Esophagus squamous epithelium (tissue), 5 donors: Measurements from ENCODE around the gene PMIS2. TPM values are rescaled to one million over a fixed set of nuclear protein-coding genes. Genes with fewer than 3 reads are reported as not detected.

Source experiments
- DNase-seq: peaks from one replicate; lab custom pipeline; 2025; lab: John Stamatoyannopoulos, UW
- H3K27ac ChIP-seq, 4 donors: fragments of 200-600 bp; sonication (generic); one replicate each; pipeline ENCODE4 v1.5.1; 2016 to 2019; ENCODE audit warnings: mild to moderate bottlenecking in 1 of 4
- H3K27me3 ChIP-seq, 4 donors: fragments of 200-600 bp; sonication (generic); 1 replicate in 3 of 4; 2 replicates in 1 of 4; pipeline versions ENCODE4 v1.5.1 to v1.6.0; 2017 to 2021; ENCODE audit warnings: antibody characterized with exemption in 1 of 4
- H3K36me3 ChIP-seq, 3 donors: fragments of 200-600 bp; sonication (generic); one replicate each; pipeline ENCODE4 v1.5.1; 2016 to 2019
- H3K4me1 ChIP-seq, 3 donors: fragments of 200-600 bp; sonication (generic); one replicate each; pipeline ENCODE4 v1.5.1; 2017 to 2019
- H3K4me3 ChIP-seq, 4 donors: fragments of 200-600 bp; sonication (generic); 1 replicate in 3 of 4; 2 replicates in 1 of 4; pipeline ENCODE4 v1.5.1; 2016 to 2019; ENCODE audit warnings: mild to moderate bottlenecking in 2 of 4, moderate library complexity in 1 of 4
- H3K9me3 ChIP-seq, 3 donors: fragments of 200-600 bp; sonication (generic); one replicate each; pipeline ENCODE4 v1.5.1; 2016 to 2019
- POLR2A ChIP-seq, 4 donors: fragments of 450-650 bp; IDR thresholded peaks; one replicate each; pipeline ENCODE4 v1.6.1; 2017; ENCODE audit warnings: antibody characterized with exemption in 4 of 4, mild to moderate bottlenecking in 4 of 4, moderate library complexity in 3 of 4
- WGBS, 2 donors: methylation state at CpG; one replicate each; pipeline ENCODE4 v1.1.5; 2018; 5-methylcytosine and 5-hydroxymethylcytosine counted together
- intact Hi-C: fragments of 100-400 bp; cut with DNase I; formaldehyde crosslinking; loops from one replicate; pipeline ENCODE4 v1.15.0; 2022
- total RNA-seq, 4 donors: library from RNA; depleted of rRNA; stranded (reverse); fragments of >200 nt; gene quantifications; one replicate each; pipeline ENCODE4 v1.1.0, GENCODE V29; 2016
- TF ChIP-seq, protein P1 (sequence below), 6 experiments: fragments of 450-650 bp in 4 of 6; fragments of 200-600 bp in 2 of 6; sonication (generic) in 2 of 6; IDR thresholded peaks; one replicate each; pipeline ENCODE4 v1.5.1; 2016 to 2019; ENCODE audit warnings: antibody characterized with exemption in 6 of 6, mild to moderate bottlenecking in 4 of 6, moderate library complexity in 4 of 6
- donor health status: DM: yes; HTN: yes; CAD: no.

The PMIS2 gene
- total RNA-seq, 4 donors from 2014 or later: not detected

DNA sequence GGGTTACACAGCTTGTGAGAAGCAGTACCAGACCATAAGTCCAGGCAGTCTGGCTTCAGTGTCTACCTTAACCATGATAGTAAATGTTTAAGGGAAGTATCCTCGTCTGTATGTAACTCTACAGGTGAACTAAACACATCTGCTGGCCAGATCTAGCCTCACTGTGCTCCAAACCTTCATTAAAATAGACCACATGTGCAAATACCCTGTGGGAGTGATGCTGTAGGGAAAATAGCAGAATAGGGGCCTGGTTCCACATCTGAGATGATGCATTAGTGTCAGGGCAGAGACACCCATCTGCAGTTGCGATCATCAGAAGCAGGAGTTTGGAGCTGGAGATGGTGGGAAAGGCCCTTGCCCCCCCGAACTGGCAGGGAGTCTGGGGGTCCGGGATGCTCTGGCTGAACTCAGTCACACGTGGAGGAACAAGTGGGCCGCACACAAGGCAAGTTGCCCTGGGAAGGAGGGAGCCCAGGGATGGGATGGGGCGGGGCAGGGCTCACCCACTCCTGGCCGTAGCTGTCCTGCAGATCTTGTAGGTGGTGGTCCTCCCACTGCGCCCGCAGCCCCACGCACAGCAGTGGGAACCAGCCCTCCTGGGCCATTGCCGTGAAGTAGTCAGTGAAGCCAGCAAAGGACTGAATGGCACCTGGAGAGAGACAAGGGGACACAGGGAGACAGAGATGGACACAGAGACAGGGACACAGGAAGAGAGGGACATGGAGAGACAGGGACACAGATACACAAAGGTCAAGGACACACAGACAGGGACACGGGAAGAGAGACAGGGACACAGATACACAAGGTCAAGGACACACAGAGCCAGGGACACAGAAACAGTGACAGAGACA lies 33.2 kb upstream of the PMIS2 start:
- no peak for DNase-seq
- H3K27ac ChIP-seq: no peak overlapping the region
- 53 to 58% methylated on average over 4 to 12 of the region's 13 CpGs for WGBS, 2 donors
- no peak overlapping the region for H3K4me3 ChIP-seq
- intact Hi-C loops: no loop called here
- H3K27me3 ChIP-seq: peaks cover 0 to 9% (median 0%) of the 10 kb centered on the region in 4 donors
- H3K36me3 ChIP-seq: peaks cover 0 to 27% (median 7%) of the 10 kb centered on the region in 3 donors
- no peaks in the 10 kb centered on the region for H3K9me3 ChIP-seq
- no peak for TF ChIP-seq POLR2A (IDR thresholded peaks at IDR 0.05)
- TF ChIP-seq, protein P1, sequence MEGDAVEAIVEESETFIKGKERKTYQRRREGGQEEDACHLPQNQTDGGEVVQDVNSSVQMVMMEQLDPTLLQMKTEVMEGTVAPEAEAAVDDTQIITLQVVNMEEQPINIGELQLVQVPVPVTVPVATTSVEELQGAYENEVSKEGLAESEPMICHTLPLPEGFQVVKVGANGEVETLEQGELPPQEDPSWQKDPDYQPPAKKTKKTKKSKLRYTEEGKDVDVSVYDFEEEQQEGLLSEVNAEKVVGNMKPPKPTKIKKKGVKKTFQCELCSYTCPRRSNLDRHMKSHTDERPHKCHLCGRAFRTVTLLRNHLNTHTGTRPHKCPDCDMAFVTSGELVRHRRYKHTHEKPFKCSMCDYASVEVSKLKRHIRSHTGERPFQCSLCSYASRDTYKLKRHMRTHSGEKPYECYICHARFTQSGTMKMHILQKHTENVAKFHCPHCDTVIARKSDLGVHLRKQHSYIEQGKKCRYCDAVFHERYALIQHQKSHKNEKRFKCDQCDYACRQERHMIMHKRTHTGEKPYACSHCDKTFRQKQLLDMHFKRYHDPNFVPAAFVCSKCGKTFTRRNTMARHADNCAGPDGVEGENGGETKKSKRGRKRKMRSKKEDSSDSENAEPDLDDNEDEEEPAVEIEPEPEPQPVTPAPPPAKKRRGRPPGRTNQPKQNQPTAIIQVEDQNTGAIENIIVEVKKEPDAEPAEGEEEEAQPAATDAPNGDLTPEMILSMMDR (IDR thresholded peaks at IDR 0.05): no peak
- peaks cover 0 to 19% (median 4%) of the 10 kb centered on the region in 3 donors for H3K4me1 ChIP-seq

DNA sequence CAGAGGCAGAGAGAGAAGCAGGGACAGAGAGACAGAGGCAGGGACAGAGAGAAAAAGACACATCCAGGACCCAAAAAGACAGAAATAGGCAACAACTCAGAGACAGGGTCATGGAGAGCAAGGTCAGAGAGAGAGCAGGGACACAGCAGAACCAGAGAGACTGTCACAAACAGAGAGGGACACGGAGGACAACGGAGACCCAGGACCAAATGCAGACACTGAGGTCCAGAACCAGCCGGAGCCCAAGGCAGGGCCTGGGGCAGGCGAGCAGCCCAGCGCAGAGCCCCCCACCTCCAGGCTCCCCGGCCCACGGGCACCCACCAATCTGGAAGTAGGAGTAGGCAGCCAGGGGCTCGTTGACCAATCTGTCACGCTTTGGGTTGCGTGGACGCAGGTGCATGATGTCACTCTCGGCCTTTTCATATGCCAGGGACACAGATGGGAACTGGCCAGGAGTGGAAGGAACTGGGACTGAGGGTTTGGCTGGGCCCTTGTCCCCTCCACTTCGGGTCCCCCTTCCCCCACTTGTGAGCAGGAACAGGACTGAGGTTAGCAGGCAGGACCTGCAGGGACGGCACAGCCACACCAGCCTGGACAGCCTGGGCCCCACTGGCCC lies 32.5 kb upstream of the PMIS2 start:
- H3K4me1 ChIP-seq: peaks cover 6 to 21% (median 11%) of the 10 kb centered on the region in 3 donors
- no peak overlapping the region for H3K27ac ChIP-seq
- TF ChIP-seq, protein P1 (IDR thresholded peaks at IDR 0.05): no peak
- no peak for TF ChIP-seq POLR2A (IDR thresholded peaks at IDR 0.05)
- no peak overlapping the region for H3K4me3 ChIP-seq
- peaks cover 0 to 16% (median 3%) of the 10 kb centered on the region in 4 donors for H3K27me3 ChIP-seq
- no peaks in the 10 kb centered on the region for H3K9me3 ChIP-seq
- H3K36me3 ChIP-seq: peaks cover 0 to 20% (median 7%) of the 10 kb centered on the region in 3 donors
- intact Hi-C loops: no loop called here
- no peak for DNase-seq
- 65% methylated on average over 8 to 11 of the region's 14 CpGs for WGBS, 2 donors

DNA sequence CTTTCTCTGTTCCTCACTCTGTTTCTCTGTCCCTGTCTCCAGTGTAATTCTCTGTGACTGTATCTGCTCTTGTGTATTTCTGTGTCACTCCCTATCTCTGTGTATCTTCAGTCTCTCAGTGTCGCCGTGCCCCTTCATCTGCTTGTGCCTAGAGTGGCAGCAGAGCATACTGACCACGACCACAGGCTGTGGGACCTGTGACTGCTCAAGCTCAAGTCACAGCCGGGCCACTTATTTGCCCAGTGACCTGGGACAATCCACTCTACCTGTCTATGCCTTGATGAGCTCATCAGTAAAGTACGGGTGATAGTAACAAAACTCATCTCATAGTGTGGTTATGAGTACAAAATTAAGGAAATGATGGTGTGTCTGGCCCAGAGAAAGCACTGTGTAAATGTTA lies 31.9 kb upstream of the PMIS2 start:
- DNase-seq: no peak
- H3K4me1 ChIP-seq: peaks cover 6 to 18% (median 13%) of the 10 kb centered on the region in 3 donors
- peaks cover 0 to 18% (median 7%) of the 10 kb centered on the region in 3 donors for H3K36me3 ChIP-seq
- H3K27ac ChIP-seq: no peak overlapping the region
- H3K9me3 ChIP-seq: no peaks in the 10 kb centered on the region
- intact Hi-C loops: no loop called here
- no peak for TF ChIP-seq POLR2A (IDR thresholded peaks at IDR 0.05)
- TF ChIP-seq, protein P1 (IDR thresholded peaks at IDR 0.05): no peak
- peaks cover 0 to 22% (median 4%) of the 10 kb centered on the region in 4 donors for H3K27me3 ChIP-seq
- 60 to 62% methylated on average over 5 of the region's 5 CpGs for WGBS, 2 donors
- no peak overlapping the region for H3K4me3 ChIP-seq

DNA sequence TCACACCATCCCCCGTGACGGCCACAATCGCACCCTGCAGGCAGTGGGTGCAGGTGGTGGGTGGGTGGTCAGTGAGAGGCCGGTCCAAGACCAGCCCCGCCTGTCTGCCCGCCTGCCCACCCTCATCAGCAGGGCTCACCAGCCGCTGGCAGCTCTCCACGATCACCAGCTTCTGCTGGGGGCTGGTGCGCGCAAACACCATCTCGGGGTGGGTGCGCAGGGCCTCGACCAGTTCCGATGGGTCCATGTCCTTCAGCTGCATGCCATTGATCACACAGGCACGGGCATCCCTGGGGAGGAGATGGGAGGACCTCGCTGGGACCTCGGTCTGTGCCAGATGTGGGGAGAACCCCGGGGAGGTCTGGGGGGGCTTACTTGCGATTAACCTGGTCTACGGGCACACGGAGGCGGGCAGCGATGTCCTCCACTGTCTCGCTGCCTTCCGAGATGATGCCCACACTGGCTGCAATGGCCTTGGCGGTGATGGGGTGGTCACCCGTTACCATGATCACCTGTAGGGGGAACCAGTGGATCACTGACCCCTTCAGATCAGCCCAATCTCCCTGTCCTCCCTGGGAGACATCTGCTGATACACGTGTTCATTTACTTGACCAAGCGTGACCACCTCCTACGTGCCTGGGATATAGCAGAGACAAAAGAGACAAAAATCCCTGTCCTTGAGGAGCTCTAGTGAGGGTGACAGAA lies 30.5 kb upstream of the PMIS2 start:
- Histone ChIP-seq H3K27ac (no peak overlapping the region), H3K36me3 (peaks cover 0 to 11% (median 6%) of the 10 kb centered on the region in 3 donors), H3K9me3 (no peaks in the 10 kb centered on the region), H3K27me3 (peaks cover 0 to 36% (median 4%) of the 10 kb centered on the region in 4 donors), H3K4me1 (peaks cover 6 to 15% (median 13%) of the 10 kb centered on the region in 3 donors), H3K4me3 (no peak overlapping the region)
- intact Hi-C loops: no loop called here
- no peak for DNase-seq
- no peak for TF ChIP-seq POLR2A (IDR thresholded peaks at IDR 0.05)
- TF ChIP-seq, protein P1 (IDR thresholded peaks at IDR 0.05): no peak
- WGBS, 2 donors: 30 to 68% methylated on average over 5 to 17 of the region's 30 CpGs
